Measurements from ENCODE around the gene NEURL1B.

Gene NEURL1B

DNA sequence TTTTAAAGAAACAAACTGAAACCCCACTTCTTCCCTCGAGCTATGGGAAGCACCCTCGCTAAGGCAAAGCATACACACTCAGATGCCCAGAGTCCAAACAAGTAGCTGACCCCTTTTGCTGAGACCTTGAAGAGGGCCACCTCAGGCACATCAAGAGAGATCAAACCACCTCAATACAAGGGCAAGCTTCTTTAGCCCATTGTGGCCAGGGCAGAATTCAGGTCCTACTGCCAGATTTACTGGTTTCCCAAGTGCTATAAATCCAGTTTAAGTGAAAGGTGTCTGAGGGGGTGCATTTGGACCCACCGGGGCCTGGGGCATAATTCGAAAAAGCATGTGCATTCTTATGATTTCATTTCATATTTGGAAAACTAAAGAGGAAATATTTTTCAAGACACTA is 40.4 kb downstream of the NEURL1B start:
- no peak for DNase-seq

DNA sequence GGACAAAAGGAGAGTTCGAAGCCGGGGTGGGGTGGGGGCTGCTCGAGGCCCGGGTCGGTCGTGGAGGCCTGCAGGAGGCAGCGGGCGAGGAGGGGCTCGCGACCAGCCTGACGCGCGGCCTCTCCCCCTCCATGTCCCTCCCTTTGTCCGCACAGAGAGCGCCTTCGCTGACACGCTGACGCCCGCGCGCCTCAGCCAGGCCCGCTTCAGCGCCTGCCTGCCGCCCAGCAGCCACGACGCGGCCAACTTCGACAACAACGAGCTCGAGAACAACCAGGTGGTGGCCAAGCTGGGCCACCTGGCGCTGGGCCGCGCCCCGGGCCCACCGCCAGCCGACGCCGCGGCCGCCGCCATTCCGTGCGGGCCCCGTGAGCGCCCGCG is 42.2 kb downstream of the NEURL1B start:
- no peak for DNase-seq

DNA sequence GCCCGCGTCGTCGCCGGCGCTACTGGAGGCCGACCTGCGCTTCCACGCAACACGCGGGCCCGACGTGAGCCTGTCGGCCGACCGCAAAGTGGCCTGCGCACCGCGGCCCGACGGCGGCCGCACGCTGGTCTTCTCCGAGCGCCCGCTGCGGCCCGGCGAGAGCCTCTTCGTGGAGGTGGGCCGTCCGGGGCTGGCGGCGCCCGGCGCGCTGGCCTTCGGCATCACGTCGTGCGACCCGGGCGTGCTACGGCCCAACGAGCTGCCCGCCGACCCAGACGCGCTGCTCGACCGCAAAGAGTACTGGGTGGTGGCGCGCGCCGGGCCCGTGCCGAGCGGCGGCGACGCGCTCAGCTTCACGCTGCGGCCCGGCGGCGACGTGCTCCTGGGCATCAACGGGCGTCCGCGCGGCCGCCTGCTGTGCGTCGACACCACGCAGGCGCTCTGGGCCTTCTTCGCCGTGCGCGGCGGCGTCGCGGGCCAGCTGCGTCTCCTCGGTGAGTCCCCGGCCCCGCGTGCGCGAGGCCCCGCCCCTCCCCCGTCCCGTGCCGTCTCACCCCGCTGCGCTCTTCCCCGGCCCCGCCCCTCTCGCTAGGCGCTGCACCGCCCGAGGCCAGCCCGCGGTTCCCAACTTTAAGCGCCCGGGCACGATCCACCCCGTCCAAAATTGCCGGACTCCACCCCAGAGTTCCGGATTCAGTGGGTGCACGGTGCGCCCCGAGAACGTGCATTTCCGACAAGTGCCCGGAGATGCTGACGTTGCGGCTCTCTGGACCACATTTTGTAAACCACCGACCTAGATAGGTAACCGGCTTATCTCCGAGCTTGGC is 42.8 kb downstream of the NEURL1B start:
- peak; percentile 54 for DNase-seq

GRCh38 chr5:172685091-172685490 is 44.0 kb downstream of the NEURL1B start:
- DNase-seq: no peak

- no peak for DNase-seq
Observed at GRCh38 chr5:172686111-172686510, 45.0 kb downstream of the NEURL1B start.

GRCh38 chr5:172686539-172687390 is 45.7 kb downstream of the NEURL1B start:
- DNase-seq: no peak

GRCh38 chr5:172687940-172688339 is 46.9 kb downstream of the NEURL1B start:
- DNase-seq: no peak

DNA sequence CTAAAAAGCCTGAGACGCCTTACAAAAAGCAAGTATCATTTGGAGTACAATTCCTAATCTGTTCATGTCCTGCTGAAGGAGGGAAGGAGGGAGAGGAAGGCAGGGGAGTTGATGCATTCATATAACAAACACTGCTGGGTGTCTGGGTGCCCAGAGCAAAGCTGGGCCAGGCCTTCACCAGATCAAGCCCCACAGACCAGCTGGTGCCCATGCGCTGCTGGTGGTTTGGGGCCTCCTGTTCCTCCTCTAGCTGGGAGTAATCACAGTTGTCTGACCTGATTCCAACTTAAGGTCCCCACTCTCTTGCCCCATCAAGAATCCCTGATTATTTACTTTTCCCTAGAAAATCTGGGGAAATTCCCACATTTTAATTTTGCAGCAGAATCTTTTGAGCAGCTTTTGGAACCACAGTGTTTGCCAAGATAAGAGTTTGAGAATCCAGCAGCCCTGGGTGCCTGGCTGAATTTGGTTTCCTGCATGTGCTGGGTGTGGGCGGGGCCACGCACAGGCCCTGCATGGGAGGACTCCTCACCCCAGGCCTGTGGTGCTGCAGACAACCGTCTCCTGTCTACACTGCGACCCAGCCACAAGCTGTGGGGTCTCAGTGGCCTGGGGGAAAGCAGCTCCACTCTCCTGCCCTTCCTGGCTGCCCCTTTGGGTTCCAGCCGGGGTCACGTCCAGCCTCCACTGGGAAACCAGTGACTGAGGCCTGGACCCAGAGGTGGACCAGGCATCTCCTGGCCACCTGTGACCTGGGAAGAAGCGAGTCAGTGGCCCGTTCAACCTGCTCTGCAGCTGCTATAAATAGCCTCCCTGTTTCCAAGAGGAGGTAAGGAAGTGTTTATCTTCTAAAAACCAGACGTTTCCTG is 47.5 kb downstream of the NEURL1B start:
- no peak for DNase-seq

- no peak for DNase-seq
Observed at GRCh38 chr5:172689218-172689572, 48.1 kb downstream of the NEURL1B start.

- DNase-seq: peak; percentile 9
Observed at GRCh38 chr5:172689801-172690200, 48.7 kb downstream of the NEURL1B start.

DNA sequence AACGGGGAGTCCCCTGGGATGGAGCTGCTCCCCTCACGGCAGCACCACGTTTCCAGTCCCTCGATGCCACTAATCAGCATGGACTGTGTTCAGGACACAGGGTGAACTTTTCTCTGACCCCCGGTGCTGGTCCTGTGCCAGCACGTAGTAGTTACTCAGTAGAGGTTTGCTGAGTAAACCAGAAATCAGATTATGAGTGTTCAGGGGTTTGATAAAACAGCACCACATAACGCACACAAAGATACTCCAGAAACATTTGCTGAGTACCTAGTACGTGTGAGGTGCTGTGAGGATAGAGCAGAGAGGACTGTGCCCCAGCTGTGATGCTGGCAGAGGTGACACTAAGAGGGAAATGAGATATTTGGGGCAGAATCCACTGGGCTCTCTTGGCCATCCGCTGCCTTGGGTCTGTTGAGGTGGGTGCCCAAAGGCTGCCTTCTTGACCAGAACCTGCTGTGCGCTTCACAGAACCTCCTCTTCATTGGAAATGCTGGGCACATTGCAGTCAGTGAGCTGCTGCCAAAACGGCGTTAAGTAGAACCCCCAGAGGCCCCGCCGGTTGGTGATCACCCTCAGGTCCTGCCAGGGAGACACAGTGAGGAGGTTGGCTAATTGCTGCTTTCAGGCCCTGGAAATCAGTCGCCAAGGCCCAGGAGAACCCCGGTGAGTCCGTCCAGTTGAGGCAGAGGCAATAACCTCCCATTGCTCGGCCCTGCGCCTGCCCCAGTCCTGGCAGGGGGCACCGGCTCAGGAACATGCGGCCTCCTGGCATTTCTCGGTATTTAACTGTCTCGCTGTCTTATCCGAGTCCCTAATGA is 49.4 kb downstream of the NEURL1B start:
- DNase-seq: no peak

- no peak for DNase-seq
Observed at GRCh38 chr5:172691886-172692285, 50.8 kb downstream of the NEURL1B start.

GRCh38 chr5:172692451-172692850 is 51.4 kb downstream of the NEURL1B start:
- DNase-seq: no peak

- no peak for DNase-seq
Observed at GRCh38 chr5:172692981-172693380, 51.9 kb downstream of the NEURL1B start.

DNA sequence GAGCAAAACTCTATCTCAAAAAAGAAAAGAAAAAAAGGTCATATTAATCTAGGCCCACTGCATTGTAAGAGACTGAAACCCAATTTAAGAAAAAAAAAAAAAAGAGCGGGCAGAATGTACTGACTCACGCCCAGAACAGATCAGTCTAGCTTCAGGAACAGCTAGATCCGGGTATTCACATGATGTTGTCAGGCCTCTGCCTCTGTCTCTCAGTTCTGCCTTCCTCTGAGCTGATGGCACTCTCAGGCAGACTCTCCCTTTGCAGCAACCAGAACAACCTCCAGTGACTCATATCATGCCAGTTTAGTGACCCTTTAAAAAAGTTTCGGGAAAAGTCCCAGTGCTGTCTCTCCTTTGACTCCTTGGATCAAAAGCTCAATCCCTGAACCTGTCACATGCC is 53.0 kb downstream of the NEURL1B start:
- DNase-seq: no peak

DNA sequence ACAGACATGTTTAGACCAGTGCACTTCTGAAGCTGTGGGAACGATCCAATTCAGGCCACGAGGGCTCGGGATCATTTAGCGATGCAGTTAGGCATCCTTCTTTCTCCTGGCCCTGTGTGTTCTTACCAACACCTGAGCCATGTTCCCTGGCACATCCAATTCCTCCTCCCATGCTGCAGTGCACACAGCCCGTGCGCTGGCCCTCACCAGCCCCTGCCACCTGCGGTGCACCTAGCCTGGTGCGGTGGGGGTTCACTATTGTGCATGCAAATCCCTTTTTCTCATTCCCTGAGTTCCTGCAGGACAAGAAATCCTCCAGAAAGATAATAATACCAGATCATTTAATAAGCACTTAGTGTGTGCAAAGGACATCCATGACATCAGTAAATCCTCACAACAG is 53.5 kb downstream of the NEURL1B start:
- no peak for DNase-seq

DNA sequence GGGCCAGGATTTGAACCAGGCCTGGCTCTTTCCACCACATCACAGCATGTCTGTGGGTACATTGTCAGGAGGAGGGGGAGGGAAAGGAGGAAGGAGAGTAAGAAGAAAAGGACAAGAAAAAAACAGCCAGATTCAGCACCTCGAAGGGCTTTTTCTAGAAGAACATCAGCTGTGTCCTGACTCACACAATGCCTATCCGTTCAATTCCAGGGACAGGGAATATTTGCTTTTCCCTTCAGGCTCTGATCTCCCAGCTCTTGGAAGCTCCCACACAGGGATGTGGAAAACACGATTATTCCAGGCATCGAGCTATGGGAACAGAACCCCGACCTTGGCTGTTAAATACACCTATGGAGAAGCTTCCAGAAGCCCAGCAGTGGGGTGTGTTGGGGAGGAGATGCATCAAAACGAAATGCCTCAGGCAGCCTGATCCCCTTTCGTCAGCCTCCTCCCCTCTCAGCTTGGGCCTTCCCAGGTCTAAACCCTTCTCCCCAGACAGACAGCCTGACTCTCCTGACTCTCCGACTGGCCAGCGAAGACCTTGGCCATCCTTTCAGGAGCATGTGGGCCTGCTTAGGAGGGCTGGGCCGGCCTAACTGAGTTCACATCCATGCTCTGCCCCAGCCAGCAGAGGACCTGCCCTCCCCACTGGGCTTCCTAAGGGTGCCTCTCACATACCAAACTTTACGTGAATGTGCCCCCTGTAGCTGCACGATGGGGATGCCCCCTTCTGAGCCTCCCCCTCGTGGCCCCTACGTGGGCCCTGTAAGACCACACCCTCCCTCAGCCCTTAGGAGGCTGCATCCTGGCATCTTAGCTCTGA is 54.4 kb downstream of the NEURL1B start:
- DNase-seq: no peak

GRCh38 chr5:172696171-172696849 is 55.2 kb downstream of the NEURL1B start:
- DNase-seq: no peak

- DNase-seq: peak; percentile 84
Observed at GRCh38 chr5:172697123-172698121, 56.4 kb downstream of the NEURL1B start.
